ENCODE data around the gene SPTB.

Gene SPTB

DNA sequence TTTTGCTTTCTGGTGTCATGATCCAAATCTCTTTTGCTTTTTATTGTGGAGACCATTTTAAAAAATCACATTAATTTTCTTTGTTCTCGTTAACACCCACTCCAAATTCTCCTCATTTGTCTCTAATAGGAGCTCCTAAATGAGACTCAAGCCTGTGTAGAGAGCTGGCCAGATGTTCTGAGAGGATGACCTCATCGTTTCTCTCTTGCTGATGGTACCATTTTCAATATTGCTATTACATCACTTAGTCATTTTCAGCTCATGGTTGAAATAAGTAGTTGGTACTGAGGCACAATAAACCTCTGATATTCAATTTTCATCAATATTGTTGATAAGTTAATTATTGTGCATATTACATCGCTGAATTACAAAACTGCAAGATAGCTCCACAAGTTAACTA lies 31.5 kb downstream of the SPTB start:
- no peak for DNase-seq

DNA sequence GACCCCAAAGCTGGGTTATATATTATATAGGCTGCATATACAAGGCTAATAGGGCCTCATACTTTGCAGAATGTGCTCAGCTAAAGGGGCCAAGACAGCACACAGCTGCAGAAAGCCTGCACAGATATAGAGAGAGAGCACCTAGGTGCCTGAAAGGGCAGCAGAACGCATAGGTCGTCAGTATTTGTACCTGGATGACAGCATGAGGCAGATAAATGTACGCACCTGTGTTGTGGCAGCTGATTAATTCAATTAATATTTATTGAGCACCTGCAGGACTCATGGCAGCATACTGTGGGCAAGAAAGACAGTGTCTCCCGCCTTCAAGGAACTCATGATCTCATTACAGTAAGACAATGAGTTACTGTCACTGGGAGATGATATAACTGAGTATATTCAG lies 33.4 kb downstream of the SPTB start:
- no peak for DNase-seq

DNA sequence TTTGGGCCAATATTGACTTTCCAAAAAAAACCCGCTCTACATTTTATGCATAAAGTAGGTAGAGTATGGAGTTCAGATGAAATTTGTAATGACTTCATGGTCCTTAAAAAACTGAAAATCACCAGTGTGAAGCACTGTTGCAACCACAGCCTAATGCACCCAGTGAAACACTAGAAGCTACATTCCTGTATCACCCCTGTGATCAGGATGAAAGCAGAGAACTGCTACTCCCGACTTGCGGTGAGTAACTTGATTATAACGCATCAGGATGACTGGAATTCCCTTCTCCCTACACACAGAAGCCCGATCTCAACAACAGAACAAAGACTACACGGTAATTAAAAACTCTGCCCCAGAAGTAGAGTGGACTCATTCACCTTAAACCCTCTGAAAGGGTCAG lies 33.8 kb downstream of the SPTB start:
- DNase-seq: no peak

DNA sequence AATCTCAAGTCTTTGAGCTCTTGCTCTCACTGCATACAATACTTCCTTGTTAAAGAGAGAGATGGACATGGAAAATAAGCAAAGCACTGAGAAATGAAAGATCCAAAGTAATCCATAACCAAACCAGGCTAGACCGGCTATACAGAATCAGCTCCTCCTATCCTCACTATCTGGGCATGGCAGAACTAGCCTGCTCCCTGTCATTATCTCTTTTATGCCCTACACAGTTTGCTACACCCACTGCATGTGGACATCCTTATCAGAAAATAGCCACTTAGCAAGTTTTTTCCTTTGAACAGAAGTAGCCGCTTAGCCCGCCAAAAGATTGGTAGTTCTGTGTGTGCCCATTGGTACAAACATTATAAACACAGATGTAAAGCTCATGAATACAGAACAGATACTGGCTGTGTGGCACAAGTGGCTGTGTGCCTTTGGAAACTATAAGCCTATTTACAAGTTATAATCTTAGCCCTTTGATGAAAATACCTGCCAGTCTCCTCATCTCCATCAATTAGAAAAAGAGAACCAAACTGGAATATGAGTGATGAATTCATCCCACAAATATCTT lies 34.7 kb downstream of the SPTB start:
- DNase-seq: no peak

DNA sequence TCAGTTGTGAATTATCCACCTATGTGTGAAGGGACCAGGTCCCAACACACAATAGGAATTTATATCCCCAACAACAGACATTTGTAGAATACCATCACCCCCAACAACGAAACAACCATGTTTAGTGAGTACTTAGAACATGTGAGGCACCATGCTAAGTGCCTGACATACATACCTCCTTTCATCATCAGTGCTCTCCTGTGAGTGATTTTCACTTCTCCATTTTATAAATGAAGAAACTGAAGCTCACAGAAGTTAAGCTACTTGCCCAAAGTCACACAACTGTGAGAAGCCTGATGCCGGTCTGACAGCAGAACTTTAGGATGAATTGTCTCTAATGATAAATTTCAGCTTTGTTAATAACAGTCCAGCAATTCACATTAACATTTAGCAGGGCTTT lies 35.4 kb downstream of the SPTB start:
- DNase-seq: no peak

DNA sequence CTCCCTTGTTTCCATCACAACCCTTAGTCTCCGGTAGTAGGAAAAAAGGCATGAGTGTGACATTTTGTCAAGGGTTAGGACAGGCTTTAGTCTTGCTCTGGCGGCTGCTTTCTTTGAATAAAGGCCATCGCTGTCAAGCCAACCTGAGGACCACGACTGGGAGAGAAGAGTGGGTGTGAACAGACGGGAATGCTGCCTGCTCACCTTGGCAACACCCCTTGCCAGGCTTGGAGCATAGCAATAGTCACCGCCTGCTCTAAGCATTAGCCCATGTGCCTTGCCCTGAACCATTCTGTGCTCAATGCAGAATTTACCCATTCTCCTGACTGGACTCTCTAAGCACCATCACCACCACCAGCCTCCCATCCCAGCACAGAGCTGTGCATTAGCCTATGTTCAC lies 36.2 kb downstream of the SPTB start:
- no peak for DNase-seq

DNA sequence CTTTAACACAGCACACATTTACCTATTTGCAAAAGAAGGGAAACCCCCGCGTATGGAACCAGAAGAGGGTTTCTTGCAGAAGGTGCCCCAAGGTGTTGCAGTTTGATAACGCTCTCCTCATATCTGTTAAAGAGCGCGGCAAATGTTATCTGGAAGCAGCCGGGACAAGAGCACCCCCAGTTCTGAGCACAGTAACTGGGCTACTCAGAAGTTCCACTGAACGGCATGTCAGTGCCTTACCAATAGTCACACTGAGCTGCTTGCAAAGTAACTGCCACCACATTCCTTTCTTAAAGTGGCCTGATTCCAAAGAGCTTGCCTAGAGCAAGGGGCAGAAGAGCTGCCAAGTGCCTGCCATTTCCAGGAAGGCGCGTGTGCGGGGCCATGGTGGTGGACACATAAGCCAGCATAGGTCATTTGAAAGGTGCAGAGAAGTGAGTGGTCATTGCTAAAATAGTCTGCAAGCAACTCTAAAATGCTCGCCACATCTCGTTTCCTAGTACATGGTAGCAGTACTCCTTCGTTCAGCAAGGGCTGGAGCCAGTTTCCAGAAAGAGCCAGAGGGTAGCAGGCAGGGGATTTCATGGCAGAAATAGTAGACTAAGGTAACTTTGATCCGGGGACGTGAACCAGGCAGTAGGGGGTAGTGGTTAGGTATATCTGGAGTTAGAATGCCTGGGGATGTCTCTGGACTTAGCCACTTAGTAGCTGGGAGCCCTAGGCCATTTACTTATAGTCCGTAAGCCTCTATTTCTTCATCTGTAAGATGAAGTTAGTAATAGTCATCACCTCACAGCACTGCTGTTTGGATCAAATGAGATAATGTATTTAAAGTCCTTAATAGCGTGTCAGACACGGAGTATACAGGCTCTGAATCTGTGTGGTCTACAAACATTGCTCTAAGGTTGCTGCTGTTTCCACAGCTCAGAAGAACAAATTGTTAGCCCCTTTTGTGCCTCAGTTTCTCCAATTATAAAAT lies 37.6 kb downstream of the SPTB start:
- DNase-seq: no peak

DNA sequence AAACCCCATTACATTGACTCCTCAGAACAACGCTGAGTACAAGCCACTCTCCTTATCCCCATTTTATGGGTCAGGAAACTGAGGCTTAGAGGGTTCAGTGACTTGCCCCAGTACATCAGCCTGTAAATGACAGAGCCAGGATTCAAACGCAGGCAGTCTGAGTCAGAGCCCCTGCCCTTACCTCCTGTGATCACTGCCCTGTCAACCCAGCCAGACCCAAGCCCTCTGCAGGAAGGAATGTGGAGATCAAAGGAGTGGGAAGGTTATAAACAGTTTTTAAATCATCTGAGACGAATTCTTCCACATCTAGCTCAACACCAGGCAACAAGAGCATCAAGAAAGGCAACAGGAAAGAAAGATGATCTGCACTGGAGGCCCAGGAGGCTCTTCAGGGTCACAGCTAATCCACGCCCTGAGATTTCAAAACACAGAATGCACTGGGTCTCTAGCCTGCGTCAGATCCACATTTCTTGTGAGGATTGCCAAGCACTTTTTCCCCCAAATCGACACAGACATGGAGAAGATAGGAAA lies 38.5 kb downstream of the SPTB start:
- DNase-seq: no peak

DNA sequence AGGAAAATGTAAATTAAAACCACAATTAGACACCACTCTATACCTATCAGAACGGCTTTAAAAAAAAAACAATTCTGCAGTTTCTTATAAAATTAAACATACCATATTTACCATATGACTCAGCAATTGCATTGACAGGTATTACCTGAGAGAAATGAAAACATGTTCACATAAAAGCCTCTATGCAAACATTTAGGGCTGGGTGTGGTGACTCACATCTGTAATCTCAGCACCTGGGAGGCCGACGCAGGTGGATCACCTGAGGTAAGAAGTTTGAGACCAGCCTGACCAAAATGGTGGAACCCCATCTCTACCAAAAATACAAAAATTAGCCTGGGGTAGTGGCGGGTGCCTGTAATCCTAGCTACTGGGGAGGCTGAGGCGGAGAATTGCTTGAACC lies 41.1 kb downstream of the SPTB start:
- no peak for DNase-seq

DNA sequence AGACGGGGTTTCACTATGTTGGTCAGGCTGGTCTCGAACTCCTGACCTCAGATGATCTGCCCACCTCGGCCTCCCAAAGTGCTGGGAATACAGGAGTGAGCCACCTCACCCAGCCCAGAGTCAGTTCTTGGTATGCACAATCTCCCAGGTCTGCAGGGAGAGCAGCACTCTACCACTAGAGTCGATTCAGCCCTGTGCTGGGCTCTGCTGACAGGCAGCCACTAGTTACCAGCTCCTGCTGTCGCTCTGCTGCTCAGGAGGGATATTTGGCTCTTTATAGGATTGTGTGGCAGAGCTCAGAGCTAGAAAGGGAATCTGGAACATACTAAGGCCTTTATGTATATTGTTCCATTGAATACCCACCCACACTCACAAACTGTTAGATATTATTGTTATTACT lies 44.3 kb downstream of the SPTB start:
- no peak for DNase-seq

DNA sequence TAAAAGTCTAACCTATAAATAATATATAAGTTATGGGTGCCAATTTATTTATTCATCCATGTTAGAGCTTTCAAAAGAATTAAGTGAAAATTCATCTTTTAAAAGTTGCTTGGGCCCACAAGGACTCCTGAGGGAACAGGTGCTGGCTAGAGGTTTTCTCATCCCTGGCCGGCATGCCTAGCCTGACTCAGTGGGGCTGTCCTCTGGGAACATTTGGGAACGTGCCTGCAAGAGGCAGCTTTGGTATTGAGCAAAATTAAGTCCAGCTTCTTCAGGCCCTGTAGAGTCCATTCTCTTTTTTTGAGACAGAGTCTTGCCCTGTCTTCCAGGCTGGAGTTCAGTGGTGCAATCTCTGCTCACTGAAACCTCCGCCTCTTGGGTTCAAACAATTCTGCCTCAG lies 44.7 kb downstream of the SPTB start:
- no peak for DNase-seq

DNA sequence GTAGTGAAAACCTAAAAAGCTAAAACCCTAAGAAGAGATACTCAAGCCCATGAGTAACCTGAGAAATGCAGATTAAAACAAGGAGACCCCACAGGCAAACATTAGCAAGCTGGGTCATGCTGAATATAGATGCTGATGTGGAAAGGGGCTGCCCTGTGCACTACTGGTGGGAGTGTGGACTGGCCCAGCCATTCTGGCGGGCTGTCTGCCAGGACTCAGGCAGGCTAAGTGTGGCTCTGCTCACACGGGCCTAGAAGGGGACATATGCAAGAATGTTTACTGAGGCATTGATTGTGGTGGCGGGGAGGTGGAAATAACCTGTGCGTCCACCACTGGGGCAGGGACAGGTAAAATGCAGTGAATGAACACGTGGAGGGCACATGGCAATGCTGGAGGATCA lies 48.3 kb downstream of the SPTB start:
- no peak for DNase-seq

DNA sequence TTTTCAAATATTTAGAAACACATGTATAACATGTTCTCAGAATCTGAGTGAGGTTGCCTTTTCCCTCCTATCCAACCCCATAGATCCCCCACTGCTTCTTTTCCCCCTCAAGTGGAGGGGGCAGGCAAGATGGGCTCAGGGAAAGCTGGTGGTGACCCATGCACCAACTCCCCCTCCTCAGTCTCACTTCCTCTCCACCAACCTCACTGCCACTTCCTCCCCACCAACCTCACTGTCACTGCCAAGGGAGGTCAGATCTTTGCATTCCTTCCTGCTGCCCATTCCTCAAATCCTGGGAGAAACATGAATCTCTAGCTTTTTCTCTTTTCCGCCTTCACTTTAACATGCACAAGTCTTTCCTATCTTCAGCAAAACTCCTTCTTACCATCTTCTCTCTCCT lies 48.7 kb downstream of the SPTB start:
- no peak for DNase-seq

DNA sequence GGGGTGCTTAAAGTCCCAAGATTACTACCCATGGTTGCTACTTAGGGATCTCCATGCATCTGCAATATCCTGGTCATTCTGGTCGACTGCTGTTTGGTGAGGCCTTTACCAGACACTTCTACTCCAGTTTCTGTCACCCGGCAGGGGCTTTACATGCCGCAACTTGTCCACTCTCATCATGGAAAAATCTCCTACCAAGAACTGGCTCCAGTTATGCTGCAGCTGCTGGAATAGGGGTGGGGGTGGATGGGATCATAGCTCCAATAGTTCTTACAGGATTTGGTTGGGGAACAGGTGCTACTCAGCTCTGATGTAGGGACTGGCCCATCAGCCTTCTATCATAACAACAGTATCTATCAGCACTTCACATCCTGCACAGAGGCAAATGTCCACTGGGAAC lies 51.6 kb downstream of the SPTB start:
- no peak for DNase-seq

DNA sequence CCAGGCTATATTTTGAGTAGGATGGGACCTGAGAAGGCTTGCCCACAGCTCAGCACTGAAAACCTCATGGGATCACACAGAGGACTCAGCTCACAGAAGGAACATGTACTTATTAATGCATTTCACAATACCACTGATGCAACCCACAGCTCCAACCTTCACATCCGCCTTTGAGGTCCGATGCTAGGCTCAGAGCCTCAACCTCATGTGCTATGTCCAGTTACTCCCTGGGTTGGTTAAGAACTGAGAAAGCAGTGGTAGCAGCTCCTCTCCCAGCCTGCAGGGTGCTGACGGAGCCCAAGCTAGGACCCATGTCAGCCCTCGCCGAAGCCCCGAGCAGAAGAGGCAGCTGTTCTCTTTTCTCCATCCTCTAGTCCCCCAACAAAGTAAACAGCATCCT lies 52.9 kb downstream of the SPTB start:
- no peak for DNase-seq

DNA sequence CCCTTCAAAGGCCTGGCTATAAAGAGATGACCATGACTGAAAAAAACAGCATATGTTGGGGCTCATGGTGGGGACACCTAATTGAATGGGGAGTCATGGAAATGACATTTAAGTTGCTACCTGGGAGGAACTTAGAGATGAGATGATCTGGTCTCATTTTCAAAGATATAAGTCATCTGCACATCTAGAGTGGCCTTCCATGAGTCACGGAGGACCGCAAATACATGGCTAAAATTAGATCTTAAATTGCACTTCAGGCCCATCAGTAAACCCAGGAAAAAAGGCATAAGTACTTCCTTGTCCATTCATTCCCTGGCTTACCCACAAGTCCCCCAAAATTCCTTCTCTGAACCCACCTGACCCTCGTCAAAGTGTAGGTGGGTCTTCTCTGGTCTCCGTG lies 53.4 kb downstream of the SPTB start:
- DNase-seq: no peak

DNA sequence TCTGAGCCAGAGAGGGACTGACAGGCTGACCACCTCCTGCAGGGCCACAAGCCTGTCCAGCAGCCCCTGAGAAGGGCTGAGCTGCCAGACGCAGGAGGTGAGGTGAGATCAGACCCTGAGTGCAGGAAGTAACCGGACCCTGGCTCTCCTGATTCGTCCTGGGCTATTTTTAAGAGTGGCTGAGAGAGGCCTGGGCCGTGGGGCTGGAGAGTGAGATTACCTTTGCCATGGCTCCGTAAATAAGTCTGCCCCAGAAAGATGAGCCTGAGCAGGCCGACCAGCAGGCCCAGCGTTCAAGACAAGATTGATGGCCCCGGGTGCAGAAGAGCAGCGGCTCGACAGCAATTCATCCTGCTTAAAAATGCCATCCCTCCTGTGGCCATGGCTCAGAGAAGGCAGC lies 54.2 kb downstream of the SPTB start:
- no peak for DNase-seq

DNA sequence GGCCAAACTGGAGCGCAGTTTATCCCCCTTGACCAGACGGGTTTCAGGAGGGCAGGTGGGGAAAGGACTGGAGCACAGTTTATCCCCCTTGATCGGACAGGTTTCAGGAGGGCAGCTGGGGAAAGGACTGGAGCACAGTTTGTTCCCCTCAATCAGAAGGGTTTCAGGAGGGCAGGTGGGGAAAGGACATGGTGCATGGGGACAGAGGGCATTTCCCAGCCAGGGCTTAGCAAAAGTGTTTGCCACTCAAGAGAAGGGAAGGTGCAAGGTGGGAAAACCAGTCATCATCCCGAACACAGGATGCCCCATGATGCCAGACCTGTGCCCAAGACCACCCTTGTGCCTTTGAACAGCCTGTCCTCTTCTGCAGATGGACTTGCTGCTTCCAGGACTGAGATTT lies 54.7 kb downstream of the SPTB start:
- no peak for DNase-seq

DNA sequence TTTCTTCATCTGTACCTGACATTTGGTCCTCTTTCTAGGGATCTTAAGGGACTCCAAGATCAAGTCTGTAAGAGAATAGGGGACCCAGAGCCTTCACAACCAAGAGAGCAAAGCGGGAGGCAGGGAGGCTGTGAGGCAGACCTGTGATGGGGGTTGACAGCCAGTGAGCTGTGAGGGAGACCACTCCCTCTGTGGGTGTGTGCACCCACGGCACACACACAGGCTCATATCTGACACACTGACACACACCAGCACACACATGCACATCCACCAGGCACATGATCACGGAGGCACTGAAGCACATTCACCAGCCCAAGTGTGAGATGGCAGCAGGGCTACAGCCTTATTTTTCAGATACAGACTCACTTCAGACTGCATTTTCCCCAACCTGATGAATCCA lies 55.2 kb downstream of the SPTB start:
- no peak for DNase-seq

DNA sequence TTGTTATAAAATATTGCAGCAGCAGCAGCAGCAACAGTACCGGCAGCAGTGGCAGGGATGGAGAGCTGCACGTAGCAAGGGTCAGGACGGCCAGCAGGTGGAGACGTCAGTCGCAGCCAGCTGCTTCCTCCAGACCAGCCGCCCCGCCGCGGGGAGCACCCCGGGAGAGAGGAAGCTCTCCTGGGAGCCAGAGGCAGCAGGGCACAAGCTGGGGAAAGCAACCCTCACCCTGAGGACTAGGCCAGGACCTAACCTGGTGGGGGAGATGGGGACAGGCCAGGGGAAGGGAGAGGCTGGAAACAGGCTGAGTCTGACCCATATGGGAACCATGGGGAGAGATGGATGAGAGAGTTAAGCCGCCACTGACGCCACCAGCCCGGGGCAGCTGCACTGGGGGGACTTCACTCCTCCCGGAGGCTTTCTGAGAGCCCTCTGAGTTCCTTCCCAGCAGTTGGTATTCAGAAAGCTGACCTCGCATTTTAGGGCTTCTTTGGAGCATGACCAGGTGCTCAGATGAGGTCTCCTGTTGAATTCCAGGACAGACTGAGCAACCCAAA lies 56.3 kb downstream of the SPTB start:
- peak; percentile 86 for DNase-seq

DNA sequence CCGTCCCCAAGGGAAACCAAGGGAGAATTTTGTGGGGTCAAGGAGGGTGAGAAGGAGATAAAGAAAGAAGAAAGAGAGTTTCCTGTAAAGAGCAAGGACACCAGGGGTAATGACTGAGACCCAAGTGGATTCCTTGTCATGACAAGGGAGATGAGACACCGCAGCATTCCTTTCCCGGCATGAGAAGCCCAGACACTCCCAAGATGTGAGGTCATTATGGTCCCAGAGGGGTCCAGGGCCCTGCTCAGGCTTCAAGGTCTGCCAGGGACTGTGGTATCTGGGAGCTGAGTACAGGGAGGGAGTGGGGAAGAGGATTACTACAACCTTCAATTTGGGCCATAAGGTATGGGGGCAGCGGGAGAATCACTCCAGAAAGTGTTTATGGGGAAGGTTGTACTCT lies 58.1 kb downstream of the SPTB start:
- no peak for DNase-seq

DNA sequence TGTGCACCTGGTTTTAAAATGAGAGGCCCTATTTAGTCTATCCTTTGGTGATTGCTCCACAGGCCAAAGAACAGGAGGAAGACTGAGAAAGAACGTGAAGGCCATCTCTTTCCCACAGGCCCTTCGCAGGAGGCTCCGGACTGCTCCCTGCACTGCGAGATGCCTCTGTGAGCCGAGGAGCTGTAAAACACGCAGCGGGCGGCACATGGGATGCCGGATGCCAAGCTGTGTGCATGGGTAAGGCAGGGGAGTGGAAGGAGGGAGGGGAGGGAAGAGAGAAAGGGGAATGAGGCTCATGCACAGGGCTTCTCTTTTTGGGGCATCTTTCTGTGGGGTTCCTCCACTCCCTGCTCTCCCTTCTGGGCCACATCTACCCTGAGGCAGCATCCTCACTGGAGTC lies 61.6 kb downstream of the SPTB start:
- no peak for DNase-seq

DNA sequence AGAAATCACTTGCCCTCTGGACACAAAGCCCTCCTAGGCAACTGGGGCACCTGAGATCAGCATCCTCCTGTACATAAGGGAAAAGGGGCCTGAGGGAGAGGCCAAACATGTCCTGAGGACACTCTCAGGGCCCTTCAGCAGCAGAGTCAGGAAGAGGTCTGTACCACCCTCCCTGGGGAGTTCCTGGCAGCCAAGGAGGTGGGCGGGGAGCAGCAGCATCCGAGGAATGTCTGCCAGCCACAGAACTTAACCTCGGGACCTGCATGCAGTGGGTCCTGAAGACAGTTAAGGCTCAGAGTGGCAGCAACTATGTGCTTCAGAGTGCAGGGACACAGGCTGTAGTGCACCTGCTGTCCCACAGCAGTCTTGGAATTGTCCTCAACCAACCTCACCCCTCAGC lies 62.1 kb downstream of the SPTB start:
- no peak for DNase-seq

DNA sequence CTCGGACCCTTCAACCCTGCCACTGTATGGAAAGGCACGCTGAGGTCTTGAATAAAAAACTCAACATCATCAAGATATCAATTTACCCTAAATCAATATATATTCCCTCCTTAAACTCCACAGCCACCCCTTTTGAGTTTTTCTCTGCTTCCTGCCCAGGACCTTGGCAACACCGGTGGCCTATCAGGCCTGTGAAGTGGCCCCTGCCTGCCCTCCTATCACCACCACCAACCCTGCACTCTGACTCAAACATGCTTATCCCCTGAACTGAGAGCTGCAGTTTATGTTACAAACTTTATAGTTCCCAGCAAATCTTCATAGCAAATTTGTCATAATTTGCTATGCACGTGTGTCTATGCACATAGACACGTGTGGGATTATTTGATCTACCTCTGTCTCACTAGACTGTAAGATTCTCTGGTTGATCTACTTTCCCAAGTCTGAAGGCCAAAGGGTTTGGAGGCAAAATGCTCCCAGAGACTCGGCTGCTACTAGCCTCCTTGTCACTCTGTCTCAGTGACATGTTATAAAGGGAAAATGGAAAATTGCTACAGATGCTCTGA lies 63.4 kb downstream of the SPTB start:
- no peak for DNase-seq

Data from activated effector memory CD4-positive, alpha-beta T cell treated with anti-CD3 and anti-CD28 coated beads, Interleukin-2, amount 50 U/mL, for 16 hours (primary cell).